ENCODE measurements around the gene WFDC1.

Gene WFDC1

DNA sequence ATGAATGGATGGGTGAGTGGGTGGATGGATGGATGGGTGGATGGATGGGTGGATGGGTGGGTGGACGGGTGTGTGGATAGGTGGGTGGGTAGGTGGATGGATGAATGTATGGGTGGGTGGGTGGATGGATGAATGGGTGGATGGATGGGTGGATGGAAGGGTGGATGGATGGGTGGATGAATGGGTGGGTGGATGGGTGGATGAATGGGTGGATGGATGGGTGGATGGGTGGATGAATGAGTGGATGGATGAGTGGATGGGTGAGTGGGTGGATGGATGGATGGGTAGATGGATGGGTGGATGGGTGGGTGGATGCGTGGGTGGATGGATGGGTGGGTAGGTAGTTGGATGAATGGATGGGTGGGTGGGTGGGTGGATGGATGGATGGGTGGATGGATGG lies 60.5 kb downstream of the WFDC1 start:
- H3K4me3 ChIP-seq (ENCODE audit: low read depth, low read length) = no peak overlapping the region
- TF ChIP-seq CTCF (IDR thresholded peaks at IDR 0.05; ENCODE audit: control insufficient read depth, extremely low read depth, insufficient read depth) = no peak
- no peak for DNase-seq (ENCODE audit: low read depth)

GRCh38 chr16:84356176-84356575 lies 61.5 kb downstream of the WFDC1 start:
- DNase-seq (ENCODE audit: low read depth) = no peak
- no peak for TF ChIP-seq CTCF (IDR thresholded peaks at IDR 0.05; ENCODE audit: control insufficient read depth, extremely low read depth, insufficient read depth)
- no peak overlapping the region for H3K4me3 ChIP-seq (ENCODE audit: low read depth, low read length)

DNA sequence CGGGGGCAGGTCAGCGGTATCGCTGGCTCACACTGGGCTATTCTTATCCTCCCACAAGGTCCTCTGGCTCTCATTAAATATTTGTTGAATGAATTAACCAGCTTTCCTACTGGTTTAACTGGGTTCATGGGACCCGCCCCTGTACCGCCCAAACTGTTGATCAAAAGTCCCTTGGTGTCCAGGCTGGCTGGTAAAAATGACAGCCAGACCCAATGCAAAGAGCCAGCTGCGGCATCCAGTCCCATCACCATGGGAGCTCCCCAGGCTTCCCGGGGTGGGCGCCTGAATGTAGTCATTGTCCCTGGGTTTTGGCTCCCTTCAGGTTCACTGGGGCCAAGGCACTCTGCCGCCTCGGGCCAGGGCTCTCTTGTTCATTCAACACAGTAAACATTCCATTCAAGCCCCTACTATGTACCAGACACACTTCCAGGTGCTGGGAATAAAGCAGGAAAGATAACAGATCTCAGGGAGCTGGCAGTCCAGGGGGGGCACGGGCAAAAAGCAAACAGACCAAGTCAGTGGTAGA lies 62.0 kb downstream of the WFDC1 start:
- TF ChIP-seq CTCF (IDR thresholded peaks at IDR 0.05; ENCODE audit: control insufficient read depth, extremely low read depth, insufficient read depth) = no peak
- DNase-seq (ENCODE audit: low read depth) = peak; percentile 73
- H3K4me3 ChIP-seq (ENCODE audit: low read depth, low read length) = no peak overlapping the region

DNA sequence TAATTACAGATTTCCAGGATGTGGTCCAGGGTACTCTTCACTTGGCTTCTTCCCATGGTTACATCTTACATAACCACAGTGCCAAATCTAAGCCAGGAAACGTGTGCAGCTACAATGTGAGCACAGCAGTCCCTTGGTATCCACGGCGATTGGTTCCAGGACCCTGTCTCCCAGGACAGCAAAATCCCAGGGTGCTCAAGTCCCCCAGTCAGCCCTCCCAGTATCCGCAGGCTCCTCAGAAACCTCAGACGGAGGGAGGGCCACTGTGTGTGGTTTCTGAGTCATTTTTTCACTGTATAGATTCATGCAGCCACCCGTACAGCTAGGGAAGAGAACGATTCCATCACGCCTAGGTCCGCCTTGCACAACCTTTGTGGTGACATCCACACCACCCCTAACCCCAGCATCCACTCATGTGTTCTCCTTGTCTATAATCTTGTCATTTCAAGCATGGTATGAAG lies 62.5 kb downstream of the WFDC1 start:
- TF ChIP-seq CTCF (IDR thresholded peaks at IDR 0.05; ENCODE audit: control insufficient read depth, extremely low read depth, insufficient read depth) = no peak
- no peak for DNase-seq (ENCODE audit: low read depth)
- no peak overlapping the region for H3K4me3 ChIP-seq (ENCODE audit: low read depth, low read length)

- no peak overlapping the region for H3K4me3 ChIP-seq (ENCODE audit: low read depth, low read length)
- no peak for DNase-seq (ENCODE audit: low read depth)
- no peak for TF ChIP-seq CTCF (IDR thresholded peaks at IDR 0.05; ENCODE audit: control insufficient read depth, extremely low read depth, insufficient read depth)
Observed at GRCh38 chr16:84358601-84359295, 64.1 kb downstream of the WFDC1 start.

DNA sequence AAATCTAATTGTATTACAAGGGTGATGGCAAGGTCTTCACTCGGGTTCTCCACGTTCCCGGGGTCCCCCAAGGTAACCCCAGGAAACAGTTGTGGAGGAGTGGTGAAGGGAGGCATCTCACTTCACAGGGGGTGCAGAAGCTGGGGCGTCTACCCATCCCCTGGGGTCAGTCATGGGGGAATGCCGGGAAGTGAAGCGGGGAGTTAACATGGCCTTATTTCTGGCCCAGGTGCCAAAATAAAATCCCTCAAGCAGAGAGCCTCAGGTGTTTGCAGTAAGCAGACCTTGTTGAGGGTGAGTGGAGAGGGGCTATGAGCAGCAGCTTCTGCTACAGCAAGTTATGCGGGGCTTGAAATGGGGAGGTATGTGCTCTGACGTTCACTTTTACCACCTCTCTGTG lies 64.6 kb downstream of the WFDC1 start:
- no peak for TF ChIP-seq CTCF (IDR thresholded peaks at IDR 0.05; ENCODE audit: control insufficient read depth, extremely low read depth, insufficient read depth)
- no peak overlapping the region for H3K4me3 ChIP-seq (ENCODE audit: low read depth, low read length)
- DNase-seq (ENCODE audit: low read depth) = no peak

DNA sequence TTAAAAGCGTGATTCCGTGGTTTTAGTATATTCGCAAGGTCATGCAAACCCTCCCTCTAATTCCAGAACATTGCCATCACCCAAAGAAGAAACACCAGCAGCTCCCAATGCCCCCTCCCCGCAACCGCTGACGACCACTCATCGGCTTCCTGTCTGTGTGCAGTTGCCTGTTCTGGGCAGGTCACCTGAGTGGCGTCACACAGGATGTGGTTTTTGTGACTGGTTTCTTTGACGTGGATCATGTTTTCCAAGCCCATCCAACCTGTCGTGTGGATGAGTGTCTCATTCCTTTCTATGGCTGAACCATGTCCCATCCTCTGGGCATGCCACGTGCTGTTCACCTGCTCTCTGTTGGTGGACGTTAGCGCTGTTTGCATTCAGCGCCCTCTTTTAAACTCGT lies 65.5 kb downstream of the WFDC1 start:
- DNase-seq (ENCODE audit: low read depth) = no peak
- no peak overlapping the region for H3K4me3 ChIP-seq (ENCODE audit: low read depth, low read length)
- TF ChIP-seq CTCF (IDR thresholded peaks at IDR 0.05; ENCODE audit: control insufficient read depth, extremely low read depth, insufficient read depth) = no peak
